AML-193 (cell line): Measurements from ENCODE around the gene RNF125.
"Not testable (repeated sequence)": the region's sequence is repeated elsewhere in the genome, so short reads cannot be mapped to it uniquely, and the experiment has no call there.

Source experiments
- DNase-seq, 2 experiments: peaks; one replicate each; lab custom pipeline; 2025; lab: John Stamatoyannopoulos, UW

RNF125 gene

GRCh38 chr18:32018331-32019250 lies at the start of gene RNF125:
Gene RNF125, plus strand, starts transcription at chr18:32018825. Its CDS starts 39 bp downstream, at chr18:32018864.
- peak; percentile 53 to 70 for DNase-seq

- DNase-seq = no peak
Observed at GRCh38 chr18:31970617-31971016, 48.0 kb upstream of the RNF125 start.

GRCh38 chr18:31973929-31974546 lies 44.6 kb upstream of the RNF125 start:
- no peak for DNase-seq

- DNase-seq = no peak
Observed at GRCh38 chr18:31976242-31976641, 42.4 kb upstream of the RNF125 start.

DNA sequence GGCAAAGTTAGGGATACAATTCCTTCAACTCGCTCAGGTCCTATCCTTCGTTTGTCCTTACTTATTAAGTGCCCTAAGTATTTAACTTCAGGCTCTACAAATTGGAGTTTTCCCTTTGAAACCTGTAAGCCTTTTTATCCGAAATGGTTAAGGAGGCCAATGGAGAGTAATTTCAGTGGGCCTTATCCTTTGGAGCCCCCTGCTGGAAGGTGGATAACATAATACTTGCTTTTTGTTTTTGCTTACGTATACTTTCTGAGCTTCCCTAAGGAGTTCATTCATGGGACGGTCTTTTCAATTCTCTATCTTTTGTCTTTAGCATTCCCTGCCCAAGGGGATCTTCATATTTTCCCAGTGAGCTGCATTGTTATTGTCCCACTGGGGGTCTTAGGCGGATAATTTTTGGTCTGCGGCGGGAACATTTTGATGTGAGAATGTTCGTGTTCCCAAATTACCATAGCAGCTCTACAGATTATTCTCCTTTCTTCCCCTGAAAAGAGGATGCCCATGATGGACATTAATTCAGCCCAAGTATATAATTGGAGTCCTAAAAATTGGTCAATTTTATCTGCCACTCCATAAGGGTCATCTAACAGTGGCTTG lies 41.3 kb upstream of the RNF125 start:
- DNase-seq = peak; percentile 40 to 49

DNA sequence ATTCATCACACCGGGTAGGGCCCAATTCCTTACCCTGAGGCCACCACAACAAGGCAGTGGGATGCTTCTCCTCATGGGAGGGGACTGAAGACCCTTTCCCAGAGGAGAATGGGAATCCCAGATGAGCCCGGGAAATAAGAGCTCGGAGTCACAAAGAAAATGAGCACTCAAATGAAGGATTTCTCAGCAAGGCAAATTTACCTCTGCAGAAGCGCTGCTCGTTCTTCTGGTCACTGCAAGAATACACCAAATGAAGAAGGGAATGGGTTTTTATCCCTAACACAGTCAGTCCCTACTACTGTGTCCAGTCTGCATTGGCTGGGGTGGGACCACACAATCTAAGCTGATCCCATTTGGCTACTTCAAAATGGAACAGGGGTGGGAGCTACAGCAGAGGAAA lies 40.0 kb upstream of the RNF125 start:
- no peak for DNase-seq

- no peak for DNase-seq
Observed at GRCh38 chr18:31979714-31980113, 38.9 kb upstream of the RNF125 start.

DNA sequence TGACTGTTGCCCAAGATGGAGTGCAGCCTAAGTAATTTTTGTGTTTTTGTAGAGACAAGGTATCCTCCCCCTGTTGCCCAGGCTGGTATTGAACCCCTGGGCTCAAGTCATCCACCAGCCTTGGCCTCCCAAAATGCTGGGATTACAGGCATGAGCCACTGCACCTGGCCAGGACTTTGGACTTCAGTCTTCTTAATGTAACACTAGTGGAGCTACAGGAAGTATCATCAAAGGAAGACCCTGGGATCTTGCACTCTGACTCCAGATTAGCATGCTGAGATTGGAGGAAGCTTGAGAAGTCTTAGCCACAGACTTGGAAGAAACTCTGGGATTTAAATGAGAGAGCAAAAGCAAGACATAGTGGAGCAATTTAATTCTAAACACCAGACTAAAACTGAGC lies 37.8 kb upstream of the RNF125 start:
- no peak for DNase-seq

GRCh38 chr18:31983020-31983419 lies 35.6 kb upstream of the RNF125 start:
- DNase-seq = no peak

- no peak for DNase-seq
Observed at GRCh38 chr18:31983976-31984375, 34.6 kb upstream of the RNF125 start.

DNA sequence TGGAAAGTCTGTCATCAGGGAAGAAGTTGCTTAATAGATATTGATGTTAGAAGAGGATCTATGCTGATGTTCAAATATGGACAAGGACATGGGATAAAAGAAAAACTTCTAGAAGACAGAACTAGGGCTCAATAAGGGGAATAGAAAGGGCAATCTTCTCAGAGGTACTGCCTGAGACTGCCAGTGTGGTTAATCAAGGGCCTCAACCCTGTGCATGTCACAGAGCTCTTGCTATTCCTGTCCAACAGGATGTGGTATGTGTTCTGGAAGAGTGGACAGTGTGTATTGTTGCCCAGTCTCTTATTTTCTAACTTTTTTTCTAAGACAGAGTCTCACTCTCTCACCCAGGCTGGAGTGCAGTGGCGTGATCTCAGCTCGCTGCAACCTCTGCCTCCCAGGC lies 27.8 kb upstream of the RNF125 start:
- no peak for DNase-seq

GRCh38 chr18:31996007-31996406 lies 22.6 kb upstream of the RNF125 start:
- DNase-seq = no peak

DNA sequence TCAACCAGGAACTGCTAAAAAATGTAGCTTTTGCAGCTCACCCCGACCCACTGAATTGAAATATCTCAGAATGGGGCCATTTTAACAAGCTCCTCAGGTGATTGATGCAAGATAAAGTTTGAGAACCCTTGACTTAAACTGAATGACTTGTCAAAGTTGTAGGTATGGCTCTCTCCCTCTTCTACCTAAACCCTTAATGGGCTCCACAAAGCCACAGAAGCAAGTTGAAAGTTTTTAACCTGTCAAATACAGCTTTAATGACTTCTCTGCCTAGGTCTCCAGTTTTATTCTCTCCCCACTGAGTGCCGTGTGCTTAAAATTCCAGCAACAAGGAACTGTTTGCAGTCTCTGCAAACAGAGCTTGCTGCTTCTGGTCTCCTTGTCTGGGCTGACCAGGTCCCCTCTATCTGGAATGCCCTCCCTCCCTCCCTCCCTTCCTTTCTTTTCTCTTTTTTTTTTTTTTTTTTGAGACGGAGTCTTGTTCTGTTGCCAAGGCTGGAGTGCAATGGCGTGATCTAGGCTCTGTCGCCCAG lies 19.7 kb upstream of the RNF125 start:
- DNase-seq = no peak

GRCh38 chr18:32001141-32001540 lies 17.5 kb upstream of the RNF125 start:
- DNase-seq = not testable (repeated sequence)

DNA sequence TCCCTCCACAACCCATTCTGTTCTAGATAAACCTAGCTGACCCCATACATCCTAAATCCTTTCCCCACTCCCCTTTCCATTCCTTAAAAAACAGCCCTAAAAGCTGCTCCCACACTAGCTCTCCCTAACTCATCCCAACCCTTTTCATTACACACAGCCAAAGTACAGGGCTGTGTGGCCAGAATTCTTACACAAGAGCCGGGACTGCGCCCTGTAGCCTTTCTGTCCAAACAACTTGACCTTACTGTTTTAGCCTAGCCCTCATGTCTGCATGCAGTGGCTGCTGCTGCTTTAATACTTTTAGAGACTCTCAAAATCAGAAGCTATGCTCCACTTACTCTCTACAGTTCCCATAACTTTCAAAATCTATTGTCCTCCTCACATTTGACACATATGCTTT lies 14.8 kb upstream of the RNF125 start:
- DNase-seq = not testable (repeated sequence)

- DNase-seq = no peak
Observed at GRCh38 chr18:32010124-32010721, 8.4 kb upstream of the RNF125 start.

GRCh38 chr18:32011193-32011592 lies 7.4 kb upstream of the RNF125 start:
- no peak for DNase-seq

DNA sequence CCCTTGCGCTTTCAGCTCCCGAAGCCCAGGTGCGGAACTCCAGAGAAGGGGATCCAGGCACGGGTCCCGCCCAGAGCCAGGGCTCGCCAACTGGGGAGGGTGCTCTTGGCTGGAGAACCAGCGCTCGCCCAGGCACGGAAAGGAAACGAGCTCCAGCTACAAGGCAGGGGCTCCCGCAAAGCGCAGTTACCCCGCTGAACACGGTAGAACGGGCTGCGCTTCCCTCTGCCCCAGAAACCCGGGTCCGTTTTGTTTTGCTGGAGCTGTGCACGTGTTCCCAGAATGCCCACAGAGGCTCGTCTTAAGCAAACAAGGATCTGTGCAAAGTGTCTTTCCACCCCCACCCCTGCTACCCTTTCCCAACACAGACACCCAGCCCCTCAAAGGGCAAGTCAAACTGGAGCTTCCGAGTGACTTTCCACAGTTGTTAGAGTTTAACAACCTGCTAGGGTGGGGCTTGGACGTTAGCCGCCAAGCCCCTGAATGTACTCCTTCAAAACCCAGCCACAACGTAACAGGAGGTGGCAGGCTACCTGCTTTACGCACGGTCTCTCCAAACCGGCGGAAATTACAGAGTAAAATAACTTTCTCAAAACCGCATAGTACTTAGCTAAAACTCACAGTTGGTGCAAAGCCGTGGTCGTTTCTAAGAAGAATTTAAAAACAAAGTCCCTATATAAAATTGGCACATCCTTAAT lies 775 bp downstream of the RNF125 start:
- DNase-seq = peak; percentile 32 to 56

DNA sequence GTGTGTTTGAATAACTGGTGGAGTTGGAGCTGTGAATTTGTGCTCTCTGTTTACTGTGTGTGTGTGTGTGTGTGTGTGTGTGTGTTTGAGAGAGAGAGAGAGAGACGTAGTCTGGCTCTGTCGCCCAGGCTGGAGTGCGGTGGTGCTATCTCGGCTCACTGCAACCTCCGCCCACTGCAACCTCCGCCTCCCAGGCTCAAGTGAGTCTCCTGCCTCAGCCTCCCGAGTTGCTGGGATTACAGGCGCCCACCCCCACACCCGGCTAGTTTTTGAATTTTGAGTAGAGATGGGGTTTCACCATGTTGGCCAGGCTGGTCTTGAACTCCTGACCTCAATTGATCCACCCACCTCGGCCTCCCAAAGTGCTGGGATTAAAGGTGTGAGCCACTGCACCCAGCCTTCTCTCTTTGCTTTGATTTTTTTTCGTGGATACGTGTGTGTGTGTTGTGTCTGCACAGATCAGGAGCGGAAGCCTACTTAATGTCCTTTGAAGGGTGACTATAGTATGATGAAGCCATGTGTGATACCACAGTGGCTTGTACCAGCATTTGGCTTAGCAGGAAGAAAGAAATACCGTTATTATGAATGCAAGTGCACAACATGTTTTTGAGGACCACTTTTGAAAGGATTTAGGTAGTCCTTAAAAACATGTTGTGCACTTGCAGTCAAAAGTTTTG lies 1.5 kb downstream of the RNF125 start:
- DNase-seq = not testable (repeated sequence)

DNA sequence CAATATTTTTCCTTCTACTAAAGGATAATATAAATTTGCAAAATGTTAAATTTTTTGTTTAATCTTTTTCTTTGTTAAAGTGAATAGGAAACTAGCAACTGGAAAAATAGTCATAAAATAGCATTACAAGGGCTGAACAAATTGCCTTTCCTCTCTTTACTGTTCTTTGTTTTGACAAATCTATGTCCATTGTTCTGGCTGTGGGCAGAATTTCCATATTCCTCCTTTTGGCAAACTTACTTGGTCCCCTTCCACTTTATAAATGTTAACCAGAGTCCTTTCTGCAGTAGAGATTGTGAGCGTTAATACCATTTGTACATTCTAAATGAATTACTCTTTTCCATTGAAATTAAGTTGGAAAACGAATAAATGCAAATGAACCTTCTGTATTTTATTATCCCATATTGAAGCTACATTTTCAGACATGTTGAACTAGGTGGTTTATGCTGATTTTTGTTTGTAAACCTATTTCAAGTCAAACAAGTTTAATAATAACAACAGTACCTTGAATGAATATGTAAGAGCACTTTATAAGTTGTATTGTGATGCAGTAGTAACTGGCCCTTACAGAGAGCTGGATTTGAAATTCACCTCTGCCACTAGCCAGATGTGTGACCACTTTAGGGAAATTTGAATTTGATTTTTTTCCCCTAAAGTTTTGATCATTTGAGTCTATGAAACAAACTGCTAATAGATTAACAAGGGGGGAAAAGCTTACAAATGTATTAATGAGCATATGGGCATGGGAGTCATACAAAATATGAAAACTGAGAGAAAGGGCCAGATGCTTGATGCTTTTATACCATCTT lies 3.3 kb downstream of the RNF125 start:
- no peak for DNase-seq
